GM13976 (cell line): Measurements from ENCODE around the gene COMMD1.
"Not testable (repeated sequence)": the region's sequence is repeated elsewhere in the genome, so short reads cannot be mapped to it uniquely, and the experiment has no call there.

ENCODE experiments used
- DNase-seq: peaks from one replicate; pipeline ENCODE4 v3.0.0; 2012; ENCODE audit warnings: low spot score
- in situ Hi-C: fragments of 300-500 bp; cut with MboI; formaldehyde crosslinking; loops from one replicate; pipeline ENCODE4 v1.12.0; 2022; ENCODE audit warnings: low sequenced_read_pairs, mixed read lengths, inconsistent platforms; ENCODE audit not compliant: unreplicated experiment
- TF ChIP-seq, protein P1 (sequence below): IDR thresholded peaks from 2 replicates; pipeline ENCODE4 v1.5.1; 2012; ENCODE audit warnings: borderline replicate concordance, mild to moderate bottlenecking; ENCODE audit not compliant: insufficient read depth; ENCODE audit errors: extremely low read depth, missing control alignments, control extremely low read depth

COMMD1 gene

GRCh38 chr2:62151306-62151638 lies 245.8 kb downstream of the COMMD1 start:
- DNase-seq, result no peak
- in situ Hi-C loops, result no loop called here
- TF ChIP-seq, protein P1, sequence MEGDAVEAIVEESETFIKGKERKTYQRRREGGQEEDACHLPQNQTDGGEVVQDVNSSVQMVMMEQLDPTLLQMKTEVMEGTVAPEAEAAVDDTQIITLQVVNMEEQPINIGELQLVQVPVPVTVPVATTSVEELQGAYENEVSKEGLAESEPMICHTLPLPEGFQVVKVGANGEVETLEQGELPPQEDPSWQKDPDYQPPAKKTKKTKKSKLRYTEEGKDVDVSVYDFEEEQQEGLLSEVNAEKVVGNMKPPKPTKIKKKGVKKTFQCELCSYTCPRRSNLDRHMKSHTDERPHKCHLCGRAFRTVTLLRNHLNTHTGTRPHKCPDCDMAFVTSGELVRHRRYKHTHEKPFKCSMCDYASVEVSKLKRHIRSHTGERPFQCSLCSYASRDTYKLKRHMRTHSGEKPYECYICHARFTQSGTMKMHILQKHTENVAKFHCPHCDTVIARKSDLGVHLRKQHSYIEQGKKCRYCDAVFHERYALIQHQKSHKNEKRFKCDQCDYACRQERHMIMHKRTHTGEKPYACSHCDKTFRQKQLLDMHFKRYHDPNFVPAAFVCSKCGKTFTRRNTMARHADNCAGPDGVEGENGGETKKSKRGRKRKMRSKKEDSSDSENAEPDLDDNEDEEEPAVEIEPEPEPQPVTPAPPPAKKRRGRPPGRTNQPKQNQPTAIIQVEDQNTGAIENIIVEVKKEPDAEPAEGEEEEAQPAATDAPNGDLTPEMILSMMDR, result no peak

DNA sequence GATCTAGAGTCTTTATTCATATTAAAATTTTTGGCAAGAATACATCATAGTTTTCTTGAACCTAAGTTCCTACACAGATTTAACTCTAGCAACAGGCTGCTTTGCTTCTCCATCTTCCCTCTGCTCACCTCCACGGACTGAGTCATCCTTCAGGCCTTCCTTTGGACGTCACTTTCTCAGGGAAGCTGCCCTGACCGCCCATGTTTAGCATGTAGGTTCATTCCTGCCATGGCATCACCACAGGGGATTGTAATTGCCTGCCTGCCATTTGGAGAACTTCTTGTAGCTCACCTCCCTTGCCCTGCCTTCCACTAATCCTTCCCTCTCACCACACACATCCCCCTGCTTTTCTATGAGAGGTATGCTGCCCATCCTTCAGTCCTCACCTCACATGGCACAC lies 246.5 kb downstream of the COMMD1 start:
- TF ChIP-seq, protein P1, result no peak
- in situ Hi-C loops, result no loop called here
- no peak for DNase-seq

DNA sequence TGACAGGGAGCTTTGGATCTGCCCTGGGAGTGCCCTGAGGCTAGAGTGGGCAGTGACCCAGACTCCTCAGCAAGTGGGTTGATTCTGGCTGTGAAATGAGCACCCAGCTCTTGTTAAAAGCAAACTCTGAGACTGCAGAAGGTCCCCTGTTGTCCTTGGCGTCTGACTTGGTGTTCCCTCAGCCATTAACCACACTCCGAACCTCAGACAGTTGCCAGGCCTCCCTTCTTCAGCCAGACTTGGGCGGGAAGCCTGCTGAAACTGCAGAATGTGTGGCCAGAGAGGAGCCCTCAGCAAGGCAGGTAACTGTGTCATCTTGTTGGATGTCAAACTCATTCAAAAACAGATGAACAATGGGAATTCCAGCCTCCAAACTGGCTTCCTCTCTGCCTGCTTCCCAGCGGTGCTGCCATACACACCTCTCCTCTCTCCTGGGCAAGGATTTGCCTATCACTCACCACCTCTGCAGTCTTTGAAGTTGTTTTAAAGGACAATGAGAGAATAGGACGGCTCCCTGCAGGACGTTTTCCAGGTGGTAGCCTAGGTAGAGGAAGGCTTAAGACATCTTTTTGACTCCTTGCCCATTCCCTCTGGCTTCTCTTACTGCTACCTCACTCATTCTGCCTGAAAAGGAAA lies 251.5 kb downstream of the COMMD1 start:
- DNase-seq, result no peak
- in situ Hi-C loops, result no loop called here
- TF ChIP-seq, protein P1, result no peak

- DNase-seq, result no peak
- in situ Hi-C loops, result no loop called here
- TF ChIP-seq, protein P1, result no peak
These were observed 253.1 kb downstream of the COMMD1 start for GRCh38 chr2:62158444-62159121.

DNA sequence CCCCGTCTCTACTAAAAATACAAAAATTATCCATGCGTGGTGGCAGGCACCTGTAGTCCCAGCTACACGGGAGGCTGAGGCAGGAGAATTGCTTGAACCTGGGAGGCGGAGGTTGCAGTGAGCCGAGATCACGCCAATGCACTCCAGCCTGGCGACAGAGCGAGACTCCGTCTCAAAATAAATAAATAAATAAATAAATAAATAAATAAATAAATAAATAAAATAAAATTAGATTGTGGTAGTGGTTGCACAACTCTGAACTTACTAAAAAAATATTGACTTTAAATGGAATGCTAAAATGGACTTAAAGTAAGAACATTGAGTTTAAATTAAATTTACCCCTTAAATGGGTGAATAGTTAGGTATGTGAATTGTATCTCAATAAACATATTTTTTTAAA lies 255.2 kb downstream of the COMMD1 start:
- DNase-seq, in situ Hi-C loops: not testable (repeated sequence)

DNA sequence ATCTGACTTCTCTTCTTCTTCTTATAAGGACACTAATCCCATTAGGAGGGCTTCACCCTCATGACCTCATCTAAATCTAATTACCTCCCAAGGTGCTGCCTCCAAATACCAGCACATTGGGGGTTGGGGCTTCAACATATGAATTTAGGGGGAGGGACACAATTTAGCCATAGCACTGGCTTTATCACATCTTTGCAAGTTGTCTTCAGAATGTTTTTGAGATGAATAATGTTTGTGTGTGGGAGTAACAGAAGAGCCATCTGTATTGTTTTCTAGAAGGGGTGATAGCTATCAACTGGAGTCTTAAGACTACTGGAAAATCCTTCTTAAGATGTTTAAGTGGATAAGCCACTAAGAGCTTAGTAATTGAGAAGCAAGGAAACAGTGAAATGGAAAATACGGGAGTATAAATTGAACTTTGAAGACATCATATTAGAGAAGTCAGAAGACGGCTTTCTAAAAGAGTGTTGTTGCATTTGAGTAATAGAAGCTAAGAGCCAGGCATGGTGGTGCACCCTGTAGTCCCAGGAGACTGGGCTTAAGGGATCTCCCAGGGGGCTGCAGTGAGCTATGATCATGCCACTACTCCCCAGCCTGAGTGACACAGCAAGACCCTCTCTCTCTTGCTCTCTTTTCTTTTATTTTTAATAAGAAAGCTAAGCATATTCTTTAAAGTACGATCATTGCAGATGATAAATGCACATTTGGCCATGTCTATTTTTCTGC lies 257.8 kb downstream of the COMMD1 start:
- in situ Hi-C loops, result no loop called here
- TF ChIP-seq, protein P1, result no peak
- DNase-seq, result no peak

DNA sequence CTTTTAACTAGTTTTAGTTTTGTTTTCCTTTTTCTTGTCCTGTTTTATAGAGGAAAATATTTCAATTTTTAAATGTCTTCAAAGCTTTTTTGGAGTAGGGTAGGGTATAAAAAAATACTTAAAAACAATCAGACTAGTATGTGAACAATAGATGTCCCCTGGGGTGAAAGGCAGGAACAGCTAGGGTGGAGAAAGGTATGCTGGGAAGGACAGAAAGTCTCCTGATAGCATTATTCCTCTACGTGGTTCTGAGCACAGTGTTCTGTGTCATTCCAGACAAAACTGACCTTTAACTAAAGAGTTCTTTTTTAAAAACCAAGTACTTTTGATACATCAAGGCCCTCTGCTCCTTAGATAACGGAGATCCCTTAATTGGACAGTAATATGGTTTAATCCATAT lies 258.4 kb downstream of the COMMD1 start:
- DNase-seq, result no peak
- TF ChIP-seq, protein P1, result no peak
- in situ Hi-C loops, result no loop called here
